Measurements from ENCODE around the gene STRAP.

DNA sequence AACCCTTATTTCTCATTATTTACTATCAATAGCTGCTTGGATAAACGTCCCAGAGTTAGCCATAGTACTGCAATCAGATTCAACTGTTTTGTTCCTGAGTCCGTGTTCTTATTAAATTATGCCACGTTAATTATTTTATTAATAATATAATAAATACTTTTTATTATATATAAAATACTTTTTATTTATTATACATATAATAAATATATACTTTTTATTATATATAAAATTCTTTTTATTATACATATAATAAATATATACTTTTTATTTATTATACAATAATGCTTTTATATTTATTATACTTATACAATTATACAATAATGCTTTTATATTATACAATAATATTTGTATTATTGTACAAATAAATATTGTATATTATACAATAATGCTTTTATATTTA, 11.1 kb downstream of the STRAP start:
- TF ChIP-seq CTCF (IDR thresholded peaks at IDR 0.05) (no peak), POLR2A (IDR thresholded peaks at IDR 0.05) (no peak)

All from body of pancreas (tissue), 4 donors.